SW480 (cell line): ENCODE measurements around the gene OR9A4.

Source experiments
- DNase-seq: peaks from one replicate; pipeline ENCODE4 v3.0.0-alpha.2; 2016; ENCODE audit warnings: low spot score

The OR9A4 gene

DNA sequence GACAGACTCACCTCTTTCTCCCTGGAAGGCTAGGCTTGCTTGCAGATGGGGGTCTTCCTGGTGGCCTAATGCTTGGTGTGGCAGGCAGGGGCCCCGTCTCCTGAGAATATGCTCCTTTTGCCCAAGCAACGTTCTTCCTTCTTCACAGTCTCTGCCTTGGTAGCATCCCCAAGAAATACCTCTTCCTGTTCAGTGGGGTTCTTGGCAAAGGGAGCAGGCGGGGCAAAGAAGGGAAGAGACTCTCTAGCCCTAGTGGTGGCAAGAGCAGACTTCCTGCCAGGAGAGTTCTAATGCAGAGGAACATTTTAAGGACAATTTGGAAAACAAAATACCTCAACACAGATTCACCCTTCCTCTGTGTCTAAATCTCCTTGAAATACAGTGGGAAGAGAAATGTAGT is 30.6 kb downstream of the OR9A4 start, which contains the start of gene CLEC5A:
TSS of gene CLEC5A (minus strand) at position 179 of the 400 bp plus-strand sequence. CDS start 682 bp downstream, outside the sequence.
- DNase-seq = no peak

DNA sequence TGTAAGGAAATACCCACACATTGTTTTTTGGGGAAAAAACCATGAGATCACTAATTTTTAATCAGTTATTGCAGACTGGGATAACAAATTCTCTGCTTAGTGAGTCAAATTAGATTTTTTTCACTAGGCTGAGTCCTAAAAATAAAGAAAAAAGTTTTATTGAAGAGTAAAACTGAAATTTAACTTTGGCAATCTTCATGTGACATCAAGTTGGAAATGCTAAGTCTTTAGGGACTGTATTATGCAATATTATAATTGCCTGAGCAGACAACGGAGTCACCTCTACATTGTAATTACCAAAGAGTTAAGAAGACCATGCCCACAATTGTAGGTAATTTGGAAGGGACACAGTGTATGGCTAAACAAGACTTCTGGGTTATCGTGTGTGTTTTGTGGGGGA is 32.8 kb downstream of the OR9A4 start:
- no peak for DNase-seq

DNA sequence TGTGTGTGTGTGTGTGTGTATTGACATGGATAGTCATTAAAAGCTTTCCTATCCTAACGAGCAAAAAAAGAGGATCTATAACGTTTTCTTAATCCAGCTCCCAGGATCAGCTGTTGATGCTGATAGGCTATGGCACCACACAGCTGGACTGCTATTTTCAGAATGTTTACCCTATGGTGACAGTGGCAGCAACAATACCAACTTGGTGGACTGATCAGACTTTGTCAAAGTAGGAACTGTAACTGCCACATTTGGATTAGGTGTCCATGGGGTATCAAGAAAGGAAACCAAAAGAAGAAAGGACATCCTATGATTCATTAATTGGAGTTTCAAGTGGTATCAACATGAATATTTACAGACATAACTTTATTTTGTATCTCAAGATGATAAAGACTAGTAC is 33.3 kb downstream of the OR9A4 start:
- no peak for DNase-seq

- no peak for DNase-seq
Observed at GRCh38 chr7:141949911-141950310, 33.7 kb downstream of the OR9A4 start.

GRCh38 chr7:141950806-141951205 is 34.6 kb downstream of the OR9A4 start:
- DNase-seq = no peak

DNA sequence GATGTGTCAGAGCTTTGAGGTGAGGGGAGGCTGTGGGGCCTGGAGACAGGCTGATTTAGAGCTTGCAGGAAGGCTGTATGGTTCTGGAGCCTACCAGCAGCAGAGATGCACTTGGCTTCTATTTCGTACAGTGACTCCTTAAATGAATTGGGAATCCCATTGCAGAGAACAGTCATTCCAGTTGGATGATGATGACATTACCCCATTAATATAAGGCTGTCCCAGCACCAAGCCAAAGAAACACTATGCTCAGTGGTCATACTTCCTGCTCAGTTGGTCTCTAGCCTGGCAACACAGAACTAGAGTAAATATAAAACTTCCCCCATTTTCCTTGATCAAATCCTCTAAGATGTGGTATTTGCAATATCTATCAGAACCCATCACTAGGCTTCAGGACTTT is 36.3 kb downstream of the OR9A4 start:
- DNase-seq = no peak

DNA sequence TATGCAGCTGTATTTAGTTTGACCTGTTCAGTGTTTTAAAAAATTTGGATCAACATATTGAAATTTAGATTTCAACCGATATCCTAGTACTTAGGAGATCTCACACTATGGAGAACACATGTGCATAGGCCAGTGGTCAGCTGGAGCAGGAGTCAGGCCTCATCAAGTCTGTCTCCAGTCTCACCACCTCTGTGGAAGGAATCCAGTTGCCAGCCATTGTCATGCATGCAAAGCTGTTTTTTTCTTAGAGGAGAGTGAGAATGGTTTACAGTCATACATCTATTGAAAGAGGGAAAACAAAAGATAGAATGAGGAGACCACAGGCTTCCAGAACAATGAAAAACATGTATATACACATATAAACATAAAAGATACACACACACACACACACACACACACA is 38.1 kb downstream of the OR9A4 start:
- no peak for DNase-seq

GRCh38 chr7:141956084-141956483 is 39.9 kb downstream of the OR9A4 start:
- no peak for DNase-seq

- no peak for DNase-seq
Observed at GRCh38 chr7:141960687-141961422, 44.7 kb downstream of the OR9A4 start.
